HG02759 (cell line): ENCODE results near the gene SMTNL2.

Source experiments
- ATAC-seq: cut with Tn5 transposase; IDR thresholded peaks from one replicate; pipeline ENCODE4 v1.9.1; 2021; ENCODE audit warnings: mild to moderate bottlenecking, moderate library complexity; ENCODE audit not compliant: unreplicated experiment

SMTNL2 gene

DNA sequence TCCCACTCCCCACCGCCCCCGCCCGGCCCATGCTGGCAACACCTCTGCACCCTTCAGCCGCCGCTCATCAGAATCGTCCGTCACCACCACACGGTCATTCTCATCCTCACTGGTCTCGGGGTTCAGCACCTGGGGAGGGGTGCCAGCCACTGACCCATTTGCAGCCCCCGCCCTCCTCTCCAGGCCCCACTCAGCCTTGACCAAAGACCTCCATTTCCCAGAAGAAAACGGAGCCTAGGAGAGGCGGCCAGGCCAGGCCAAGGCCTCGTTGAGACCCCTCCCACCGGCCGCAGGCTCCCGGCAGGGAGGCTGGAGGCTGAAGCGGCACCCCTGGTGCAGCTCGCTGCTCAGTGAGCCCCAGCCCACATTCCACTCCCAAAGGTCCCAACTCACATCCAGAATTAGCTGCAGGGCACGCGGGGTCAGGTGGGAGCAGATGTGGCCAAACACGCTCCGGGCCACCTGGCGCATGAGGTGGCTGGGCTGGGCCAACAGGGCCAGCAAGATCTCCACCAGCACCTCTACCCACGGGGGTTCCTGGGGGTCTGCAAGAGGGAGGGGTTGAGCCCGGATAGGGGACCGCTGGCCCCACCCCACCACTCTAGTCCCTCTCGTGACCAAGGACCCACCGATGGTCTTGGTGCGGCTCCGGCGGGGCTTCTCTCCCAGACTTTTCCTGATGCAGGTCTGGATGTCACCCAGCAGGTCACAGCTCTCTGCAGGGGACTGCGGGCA lies 38.9 kb upstream of the SMTNL2 start:
- no peak for ATAC-seq

DNA sequence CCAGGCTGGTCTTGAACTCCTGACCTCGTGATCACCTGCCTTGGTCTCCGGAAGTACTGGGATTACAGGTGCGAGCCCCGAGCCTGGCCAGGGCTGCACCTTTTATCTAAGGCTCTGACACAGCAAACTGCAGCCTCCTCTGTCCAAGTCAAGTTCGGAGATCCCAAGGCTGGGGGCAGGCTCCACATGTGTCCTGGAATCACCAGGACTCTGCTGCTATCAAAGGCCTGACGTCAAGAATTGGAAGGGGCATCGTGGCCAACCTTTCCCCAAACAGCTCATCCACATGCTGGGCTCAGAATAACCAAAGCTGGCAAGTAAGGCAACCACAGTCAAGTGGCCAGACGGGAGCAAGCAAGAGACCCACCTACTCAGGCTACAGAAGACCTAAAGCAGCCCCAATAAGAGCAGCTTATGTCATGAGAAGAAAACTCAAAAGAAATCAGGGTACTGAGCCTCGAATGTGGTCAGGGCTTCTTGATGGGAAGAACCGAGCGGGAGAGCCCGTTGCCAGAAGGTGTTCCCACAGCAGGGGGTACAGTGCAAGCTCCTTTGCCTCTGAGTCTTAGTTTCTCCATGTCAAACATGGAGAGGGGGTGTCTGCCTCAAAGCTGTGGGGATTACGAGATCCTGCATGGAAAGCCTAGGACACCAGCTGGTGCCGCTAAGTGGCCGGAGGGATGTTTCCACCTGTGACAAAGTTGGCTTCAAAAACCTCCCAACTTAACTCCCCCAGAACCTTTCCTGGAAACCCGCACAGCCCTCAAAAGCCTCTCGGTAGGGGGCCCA lies 37.0 kb upstream of the SMTNL2 start:
- ATAC-seq = no peak

DNA sequence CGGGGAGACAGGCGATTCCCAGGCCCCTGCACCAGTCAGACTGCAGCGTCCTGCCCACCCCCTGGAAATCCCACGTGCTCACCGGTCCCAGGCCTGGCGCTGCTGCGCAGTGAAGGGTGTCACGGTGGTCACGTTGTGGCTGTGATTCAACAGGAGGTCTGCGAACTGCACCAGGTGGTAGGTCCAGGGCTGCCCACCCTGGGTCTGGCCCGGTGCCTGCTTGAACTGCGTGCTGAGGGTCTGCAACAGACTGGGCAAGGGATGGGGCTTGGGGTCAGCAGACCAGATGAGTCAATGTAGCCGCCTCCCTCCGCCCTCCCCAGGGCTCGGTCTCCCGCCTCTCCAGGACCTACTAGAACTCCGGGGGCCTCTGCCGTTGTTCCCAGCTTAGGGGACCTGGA lies 36.3 kb upstream of the SMTNL2 start:
- ATAC-seq = no peak

DNA sequence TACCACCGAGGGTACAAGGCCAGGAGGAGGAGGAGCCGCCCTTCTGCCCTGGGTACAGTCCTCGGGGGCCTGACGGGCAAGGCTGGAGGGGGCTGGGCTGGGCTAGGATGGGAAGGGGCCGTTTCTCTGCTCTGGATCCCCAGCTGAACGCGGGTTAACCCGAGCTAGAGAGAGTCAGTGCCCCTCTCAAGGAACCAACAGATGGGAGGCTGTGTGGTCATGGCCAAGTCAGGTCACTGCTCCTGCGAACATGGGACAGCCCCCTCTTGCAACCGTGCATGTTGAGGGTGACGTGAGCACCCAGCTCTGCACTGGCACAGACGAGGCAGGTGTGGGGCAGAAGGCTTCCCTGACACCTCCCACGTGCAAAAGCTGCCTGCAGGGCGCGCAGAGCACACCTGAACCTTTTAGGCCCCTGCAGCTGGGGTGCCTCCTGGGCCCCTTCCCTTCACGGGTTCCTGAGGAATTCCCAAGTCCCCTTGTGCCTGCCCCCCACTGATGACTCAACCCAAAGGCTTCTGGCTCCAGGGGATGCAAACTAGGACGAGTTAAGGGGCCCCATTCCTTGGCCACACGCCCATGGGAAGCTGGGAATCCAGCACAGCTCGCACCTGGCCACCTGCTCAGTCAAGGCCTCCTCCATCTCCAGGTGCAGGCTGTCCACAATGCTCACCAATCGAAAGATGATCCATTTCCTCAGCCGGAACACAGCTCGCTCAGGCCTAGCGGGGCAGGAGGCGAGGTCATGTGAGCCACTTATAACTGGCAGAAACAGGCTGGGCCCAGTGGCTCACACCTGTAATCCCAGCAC lies 35.4 kb upstream of the SMTNL2 start:
- no peak for ATAC-seq

DNA sequence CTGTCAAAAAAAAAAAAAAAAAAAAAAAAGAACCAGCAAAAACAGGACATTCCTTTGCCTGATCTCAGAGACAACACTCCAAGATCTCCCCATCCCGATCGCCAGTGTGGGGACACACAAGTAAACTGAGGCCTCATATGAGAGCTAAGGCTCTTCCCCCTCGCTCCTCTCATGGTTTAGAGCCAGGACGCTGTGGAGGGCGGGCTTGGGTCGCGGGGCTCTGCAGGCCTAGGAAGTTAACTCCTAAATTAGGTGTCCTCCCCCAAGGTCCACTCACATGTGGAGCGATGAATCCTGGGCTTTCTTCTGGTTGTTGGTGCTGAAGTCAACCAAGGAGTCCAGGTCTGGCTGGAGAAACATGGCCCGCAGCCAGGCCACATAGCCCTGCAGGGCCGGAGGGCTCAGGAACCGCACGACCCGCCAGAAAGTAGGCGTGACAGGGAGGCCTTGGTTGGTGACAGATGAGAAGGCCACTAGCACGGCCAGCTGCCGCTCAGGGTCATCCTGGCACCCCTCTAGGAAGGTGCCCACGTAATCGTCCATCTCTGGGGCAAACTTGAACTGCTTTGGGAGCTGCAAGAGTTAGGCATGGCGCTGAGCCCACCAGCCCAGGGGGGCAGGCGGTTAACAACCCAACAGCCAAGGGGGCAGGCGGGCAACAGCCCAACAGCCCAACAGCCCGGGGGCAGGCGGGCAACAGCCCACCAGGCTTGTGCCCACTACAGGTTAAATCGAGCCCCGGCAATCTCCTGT lies 34.4 kb upstream of the SMTNL2 start:
- ATAC-seq = no peak

DNA sequence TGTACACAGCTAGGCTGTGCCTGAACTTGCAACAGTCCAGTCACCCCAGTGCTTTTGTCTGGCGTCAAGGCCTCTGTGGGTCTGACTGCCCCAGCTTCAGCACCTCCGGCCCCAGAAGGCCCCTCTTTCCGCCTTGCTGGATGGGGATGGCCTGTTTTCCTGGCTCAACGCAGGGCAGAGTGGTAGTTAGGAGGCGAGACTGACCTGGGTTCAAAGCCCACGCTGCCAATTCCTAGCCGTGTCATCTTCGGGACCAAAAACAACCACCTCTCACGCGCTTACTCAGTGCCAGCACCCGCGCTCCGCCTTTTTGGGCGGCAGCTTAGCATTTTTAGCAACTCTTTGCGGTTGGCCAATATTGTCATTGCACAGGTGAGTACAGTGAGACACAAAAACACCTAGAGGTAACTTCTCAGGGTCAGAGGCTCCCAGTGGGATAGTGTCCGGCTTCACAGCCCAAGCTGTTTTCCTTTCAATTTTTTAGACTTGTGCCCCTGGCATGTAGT lies 33.7 kb upstream of the SMTNL2 start:
- ATAC-seq = no peak

DNA sequence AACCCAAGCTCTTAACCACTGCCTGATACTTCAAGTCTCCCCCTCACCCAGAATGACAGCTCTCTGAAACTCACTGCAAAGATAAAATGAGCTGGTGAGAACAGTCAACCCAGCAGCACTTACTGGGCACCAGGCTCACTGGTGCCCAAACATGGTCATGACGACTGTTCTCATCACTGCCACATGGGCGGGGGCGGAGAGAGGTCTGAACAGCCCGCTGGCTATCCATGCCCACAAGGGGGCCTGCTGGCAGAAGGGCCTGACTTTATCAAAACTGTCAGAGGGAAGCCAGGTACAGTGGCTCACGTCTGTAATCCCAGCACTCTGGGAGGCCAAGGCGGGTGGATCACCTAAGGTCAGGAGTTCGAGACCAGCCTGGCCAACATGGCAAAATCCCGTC lies 33.2 kb upstream of the SMTNL2 start:
- ATAC-seq = no peak

DNA sequence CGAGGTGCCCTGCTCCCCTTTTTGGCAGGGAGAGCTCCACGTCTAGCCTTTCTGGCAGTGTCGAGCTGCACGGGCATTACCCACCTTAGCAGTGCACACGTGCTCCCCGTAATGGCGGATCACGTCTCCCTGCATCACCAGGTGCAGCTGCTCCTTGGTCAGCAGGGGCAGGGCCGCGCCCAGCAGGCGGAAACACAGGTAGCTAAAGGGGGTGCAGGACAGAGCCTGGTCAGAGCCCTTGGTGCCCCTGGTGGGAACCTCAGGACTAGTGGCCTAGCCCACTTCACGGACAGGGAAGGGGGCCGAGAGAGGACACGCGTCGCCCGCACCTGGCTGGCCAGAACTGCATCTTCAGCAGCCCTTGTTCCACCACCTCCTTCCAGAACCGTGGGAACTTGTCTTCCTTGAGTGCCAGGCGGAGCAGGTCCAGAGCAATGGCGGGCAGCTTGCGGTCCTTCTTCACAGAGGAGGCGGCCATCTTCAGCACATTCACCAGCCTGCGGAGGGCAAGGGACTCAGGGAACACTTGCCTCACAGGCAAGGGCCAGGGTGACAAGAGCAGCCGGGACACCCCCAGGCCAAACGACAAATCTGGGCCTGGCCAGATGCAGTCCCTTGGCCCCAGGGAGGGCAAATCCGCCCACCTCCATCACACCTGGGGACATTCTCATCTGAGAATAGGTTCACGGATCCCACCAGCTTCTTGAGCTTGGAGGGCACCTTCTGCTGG lies 32.4 kb upstream of the SMTNL2 start:
- ATAC-seq = no peak

DNA sequence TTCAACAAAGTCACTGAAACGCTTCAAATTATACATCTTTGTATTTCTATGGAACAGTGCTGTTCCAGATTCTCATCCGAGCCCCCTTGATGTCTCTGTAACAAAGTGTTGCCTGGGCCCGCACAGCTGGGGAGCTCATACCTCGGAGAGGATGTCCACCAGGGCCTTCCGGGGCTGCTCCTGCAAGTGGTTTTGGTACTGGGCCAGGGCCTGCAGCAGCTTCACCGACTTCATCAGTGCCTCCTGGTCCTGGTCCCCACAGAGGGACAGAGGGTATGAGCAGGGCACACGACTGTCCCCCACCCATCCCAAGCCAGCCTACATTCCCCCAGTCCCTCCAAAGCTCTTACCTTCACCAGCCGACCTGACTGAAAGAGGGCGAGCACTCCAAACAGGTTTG lies 30.7 kb upstream of the SMTNL2 start:
- ATAC-seq = no peak

DNA sequence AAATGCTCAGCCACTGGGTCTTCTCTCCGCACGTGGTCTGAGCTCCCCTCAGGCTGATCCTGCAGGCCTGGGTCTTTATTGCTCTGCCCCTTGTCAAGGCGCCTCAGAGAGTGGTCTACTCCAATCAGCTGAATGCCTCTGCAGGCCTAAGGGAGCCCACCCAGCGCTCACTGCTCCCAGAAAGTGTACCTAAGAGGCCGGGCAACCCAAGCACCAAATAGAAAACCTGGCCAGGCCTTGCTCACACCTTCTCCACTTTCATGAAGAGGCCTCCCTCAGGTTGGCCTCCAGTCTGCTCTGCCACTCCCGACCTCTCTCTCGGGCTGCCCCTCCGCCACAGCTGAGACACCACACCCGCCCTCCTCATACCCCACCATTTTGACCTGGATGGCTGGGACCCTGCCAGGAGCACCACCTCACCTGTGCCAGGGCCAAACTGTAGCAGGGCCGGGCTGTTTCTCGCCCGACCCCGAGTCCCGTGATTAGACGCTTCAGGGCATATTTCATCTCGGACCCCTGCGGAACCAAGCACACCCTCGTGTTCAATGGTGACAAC lies 29.8 kb upstream of the SMTNL2 start:
- ATAC-seq = no peak

DNA sequence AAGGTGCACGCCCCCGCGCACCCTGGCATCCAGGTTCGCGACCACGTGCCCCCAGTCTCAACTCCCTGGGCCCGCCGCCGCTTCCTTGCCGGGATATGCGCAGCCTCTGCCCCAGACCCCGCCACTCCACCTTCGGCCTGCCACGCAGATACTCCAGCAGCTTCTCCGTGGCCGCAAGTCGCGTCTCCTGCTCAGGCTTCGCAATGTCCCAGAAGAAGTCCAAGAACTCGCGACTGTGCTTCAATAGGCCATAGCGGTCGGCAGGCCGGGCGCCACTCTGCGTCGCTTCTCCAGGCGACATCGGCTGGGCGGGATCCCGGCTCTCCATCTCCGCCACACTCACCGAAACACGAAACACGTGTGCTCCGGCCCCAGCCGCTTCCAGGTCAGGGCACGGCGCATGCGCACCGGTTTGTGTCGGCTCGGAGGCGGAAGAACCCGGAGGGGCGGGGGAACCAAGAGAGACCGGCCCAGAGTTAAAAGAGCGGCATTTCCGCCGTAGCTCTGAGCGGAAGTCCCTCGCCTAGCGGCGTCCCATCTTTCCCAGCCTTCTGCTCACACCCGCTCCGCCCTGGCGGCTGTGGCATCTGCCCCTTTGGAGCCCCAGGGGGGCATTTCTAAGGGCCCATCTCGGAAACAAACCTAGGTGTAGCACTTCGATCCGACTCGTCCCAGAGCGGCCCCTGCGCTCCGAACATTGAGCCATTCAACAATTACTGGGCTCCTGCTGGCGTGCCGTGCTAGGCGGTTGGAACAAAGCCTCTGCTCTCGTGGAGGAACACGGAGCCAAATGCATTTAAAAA lies 29.1 kb upstream of the SMTNL2 start, which contains the start of gene MYBBP1A:
Gene MYBBP1A (minus strand): TSS at position 388 of the 803 bp plus-strand sequence. CDS start 60 bp downstream, at position 328.
- peak; percentile 89 for ATAC-seq

DNA sequence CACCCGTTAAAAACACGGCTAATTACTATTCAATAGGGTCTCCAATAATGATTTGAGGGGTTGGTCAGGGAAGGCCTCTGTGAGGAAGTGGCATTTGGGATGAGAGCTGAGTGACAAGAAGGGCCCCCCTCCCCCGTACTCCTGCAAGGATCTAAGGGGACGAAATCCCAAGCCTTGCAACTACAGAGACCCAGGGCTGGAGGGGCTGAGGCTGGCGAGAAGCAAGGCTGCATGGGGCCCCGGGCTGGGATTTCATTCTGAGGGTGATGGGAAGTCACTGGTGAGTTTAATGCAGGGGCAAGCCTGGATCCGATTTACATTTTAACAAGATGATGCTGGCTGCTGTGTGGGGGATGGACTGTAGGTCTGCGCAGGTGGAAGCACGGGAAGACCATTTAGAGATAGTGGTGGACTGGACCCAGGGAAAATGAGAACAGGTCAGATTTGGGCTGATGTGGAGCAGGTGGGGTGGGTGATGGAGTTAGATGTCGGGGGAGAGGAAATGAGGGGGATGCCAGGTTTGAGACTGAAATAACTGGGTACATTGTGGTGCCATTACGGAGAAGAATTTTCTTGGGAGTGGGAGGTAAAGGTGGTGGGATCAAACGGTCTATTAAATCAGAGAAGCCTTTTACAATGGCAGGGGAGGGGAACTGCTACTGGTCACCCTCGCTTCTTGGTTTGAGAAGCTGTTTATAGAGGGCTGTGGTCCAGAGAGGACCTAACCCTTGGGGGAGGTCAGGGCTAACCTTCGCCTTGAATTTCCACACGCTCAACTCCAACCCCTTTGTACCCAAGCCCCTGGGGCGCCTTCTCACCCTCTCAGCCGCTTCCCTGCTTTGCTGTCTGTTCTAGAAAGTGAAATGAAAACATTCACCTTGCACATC lies 28.2 kb upstream of the SMTNL2 start:
- no peak for ATAC-seq

DNA sequence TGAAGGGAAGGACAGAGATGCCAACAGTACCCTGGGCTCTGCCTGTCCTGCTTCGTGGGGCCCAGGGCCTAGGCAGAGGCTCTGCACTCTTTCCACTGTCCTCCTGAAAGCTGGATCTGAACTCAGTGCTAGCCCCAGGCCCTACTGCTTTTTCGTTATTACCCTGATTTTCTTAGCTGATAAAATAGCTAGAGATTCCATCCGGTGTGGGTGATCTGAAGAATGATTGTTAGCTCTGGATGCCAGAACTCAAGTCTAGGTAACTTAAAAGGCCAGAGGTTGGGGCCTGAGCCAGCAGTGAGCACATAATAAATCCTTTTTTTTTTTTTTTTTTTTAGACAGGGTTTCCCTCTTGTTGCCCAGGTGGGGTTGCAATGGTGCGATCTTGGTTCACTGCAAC lies 27.3 kb upstream of the SMTNL2 start:
- no peak for ATAC-seq

DNA sequence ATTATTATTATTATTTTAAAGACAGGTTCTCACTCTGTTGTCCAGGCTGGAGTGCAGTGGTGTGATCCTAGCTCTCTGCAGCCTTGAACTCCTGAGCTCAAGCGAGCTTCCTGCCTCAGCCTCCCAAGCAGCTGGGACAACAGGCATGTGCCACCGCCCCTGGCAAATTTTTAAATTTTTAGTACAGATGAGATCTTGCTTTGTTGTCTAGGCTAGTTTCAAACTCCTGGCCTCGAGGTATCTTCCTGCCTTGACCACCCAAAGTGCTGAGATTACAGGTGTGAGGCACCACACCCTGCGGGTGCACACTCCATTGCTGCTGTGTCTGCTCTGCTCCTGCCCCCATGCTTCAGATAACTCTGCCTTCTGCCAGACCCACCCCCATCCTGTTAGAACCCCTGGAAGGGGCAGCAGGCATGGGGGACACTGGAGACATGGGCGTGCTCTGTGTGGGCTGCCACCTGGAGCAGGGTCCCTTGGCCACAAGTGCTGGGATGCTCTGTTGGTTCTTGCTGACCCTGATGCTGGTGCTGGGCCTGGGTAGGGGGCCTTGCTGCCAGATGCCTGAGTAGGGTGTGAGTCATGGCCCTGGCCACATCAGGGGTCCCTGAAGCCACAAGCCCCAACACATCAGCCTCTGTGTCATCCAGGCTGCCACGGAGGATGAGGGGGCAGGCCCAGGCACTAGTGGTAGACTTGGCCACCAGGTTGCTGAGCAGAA lies 26.5 kb upstream of the SMTNL2 start:
- no peak for ATAC-seq

DNA sequence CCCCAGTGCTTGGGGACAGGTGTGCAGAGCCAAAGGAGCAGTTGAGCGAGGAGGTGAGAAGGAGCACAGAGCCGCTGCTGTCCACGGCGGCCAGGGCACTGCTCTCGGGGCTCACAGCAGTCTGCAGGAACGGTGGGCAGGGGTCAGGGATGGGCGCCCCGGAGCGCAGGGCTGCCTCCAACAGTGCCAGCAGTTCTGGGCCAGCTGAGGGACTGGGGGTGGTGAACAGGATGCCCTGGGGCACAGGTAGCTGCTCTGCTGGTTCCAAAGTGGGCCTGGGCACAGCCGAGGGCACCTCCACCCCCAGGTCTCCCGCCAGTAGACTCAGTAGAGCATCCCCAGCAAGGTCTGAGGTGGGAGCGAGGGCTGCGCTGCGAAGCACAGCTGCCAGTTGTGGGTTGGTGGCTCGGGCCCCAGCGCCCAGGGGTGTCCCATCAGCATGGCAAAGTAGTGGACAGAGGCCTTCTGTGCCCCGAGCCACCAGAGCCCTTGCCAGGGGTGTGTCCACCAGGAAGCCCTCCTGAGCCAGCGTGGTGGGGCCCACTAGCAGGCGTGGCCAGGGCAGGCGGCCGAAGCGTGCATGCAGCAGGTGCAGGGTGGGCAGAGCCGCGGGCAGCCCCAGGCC lies 25.9 kb upstream of the SMTNL2 start:
- ATAC-seq = no peak

DNA sequence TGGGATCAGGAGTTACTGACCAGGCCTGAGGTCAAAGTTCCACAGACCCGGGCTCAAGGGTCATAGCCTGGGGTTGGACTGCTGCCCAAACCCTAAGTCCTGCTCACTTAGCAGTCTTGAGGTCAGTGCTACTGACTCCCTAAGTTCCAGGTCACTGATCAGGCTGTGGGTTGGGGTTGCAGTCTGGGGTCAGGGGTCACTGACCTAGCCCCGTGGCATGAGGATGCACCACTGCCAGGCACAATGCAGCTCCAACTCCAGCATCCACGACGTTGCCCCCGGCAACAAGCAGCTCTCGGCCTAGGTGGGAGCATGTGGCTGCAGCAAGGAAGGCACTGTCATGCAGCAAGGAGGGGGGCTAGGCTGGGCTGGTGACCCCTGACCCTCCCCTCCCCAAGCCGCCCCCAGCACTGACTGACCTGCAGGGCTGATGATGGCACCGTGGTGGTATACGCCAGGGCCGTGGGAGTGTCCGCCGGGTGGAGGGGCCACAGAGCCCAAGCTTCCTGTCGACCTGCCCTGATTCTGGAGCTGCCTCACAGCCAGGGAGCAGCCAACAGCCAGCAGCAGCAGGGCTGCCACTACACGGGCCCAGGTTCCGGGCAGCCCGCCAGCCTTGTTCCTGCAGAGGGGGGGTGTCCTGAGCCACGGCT lies 25.1 kb upstream of the SMTNL2 start:
- ATAC-seq = no peak
